Smooth muscle cell of the brain vasculature (primary cell): ENCODE measurements around the gene CNTFR.

Experiments used
- DNase-seq: peaks from one replicate; pipeline ENCODE4 v3.0.0-alpha.2; 2012; ENCODE audit warnings: low read depth, low spot score

CNTFR gene

GRCh38 chr9:34507556-34507955 lies 82.0 kb downstream of the CNTFR start:
- no peak for DNase-seq

DNA sequence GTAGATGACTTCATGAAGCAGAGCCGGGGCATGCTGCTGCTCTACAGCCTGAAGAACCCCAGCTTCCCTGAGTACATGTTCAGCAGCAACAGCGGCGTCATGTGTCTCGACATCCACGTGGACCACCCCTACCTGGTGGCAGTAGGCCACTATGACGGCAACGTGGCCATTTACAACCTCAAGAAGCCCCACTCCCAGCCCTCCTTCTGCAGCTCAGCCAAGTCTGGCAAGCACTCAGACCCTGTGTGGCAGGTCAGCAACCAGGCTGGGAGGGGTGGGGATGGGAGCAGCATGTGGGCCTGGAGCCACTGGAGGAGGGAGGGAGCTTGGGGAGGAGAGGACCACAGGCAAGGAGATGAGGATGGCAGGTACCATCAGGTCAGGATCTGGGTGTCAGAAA lies 82.9 kb downstream of the CNTFR start:
- DNase-seq: no peak

GRCh38 chr9:34505370-34506120 lies 84.0 kb downstream of the CNTFR start:
- no peak for DNase-seq

- no peak for DNase-seq
These were observed 86.1 kb downstream of the CNTFR start for GRCh38 chr9:34503406-34503805.

GRCh38 chr9:34502891-34503290 lies 86.6 kb downstream of the CNTFR start:
- DNase-seq: no peak

DNA sequence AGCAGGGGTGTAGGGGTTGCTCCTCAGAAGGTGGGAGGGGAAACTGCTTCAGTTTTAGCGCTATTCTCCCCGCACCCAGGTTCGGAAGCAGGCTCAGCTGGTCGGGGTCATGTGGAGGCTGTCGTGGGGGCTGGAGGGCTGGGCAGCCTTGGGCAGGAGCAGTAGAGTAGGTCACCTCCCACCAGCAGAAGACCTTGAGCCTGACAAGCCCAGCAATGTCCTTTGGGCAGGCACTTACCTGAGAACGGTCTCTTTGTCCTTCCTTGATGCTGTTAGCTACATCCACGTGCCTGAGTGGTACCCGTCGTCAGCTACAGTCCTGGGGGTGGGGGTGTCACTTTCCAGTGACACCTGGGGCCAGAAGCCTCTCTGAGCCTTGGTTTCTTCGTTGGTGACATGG lies 87.1 kb downstream of the CNTFR start:
- DNase-seq: no peak

DNA sequence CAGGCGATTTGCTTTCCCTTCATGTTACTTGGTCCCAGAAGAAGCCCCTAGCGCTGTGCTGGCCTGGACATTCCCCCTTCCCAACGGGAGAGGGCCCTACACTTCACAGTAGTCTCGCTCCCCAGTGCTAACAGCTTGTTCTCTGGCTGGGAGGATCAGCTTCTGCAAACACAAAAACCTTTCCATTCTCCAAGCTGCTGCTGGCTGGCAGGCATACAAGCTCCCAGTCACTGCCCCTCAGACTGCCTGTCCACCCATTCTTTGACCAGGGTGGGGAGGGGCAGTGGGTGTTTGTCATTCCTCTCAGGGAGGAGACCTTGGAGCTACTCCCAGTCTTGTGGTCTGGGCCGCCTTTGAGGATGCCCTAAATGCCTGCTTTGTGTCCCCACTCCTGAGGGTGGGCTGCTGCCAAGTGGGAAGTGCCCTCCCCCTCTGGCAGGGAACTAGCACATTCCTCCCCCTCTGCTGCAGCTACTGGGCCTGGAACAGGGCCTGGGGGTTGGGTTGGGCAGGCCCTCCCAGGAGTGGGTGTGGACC lies 87.6 kb downstream of the CNTFR start:
- DNase-seq: no peak
